IPS-15b (cell line): ENCODE results near the gene TIGD7.
A peak's percentile ranks its signal among the peaks of the same experiment; 100 is the strongest.

ENCODE experiments used
- H3K27me3 ChIP-seq: one replicate; pipeline ENCODE4 v1.6.1; 2013; ENCODE audit warnings: low read length; ENCODE audit not compliant: control insufficient read depth, insufficient read depth
- H3K36me3 ChIP-seq: one replicate; pipeline ENCODE4 v1.6.1; 2013; ENCODE audit warnings: low read length; ENCODE audit not compliant: control insufficient read depth, insufficient read depth
- H3K4me1 ChIP-seq: one replicate; pipeline ENCODE4 v1.6.1; 2013; ENCODE audit warnings: mild to moderate bottlenecking, low read length; ENCODE audit not compliant: control insufficient read depth, insufficient read depth
- H3K4me3 ChIP-seq: one replicate; pipeline ENCODE4 v1.5.1; 2013; ENCODE audit warnings: low read depth, low read length
- H3K9ac ChIP-seq: one replicate; pipeline ENCODE4 v1.6.1; 2013; ENCODE audit warnings: low read depth, mild to moderate bottlenecking, low read length
- H3K9me3 ChIP-seq: one replicate; pipeline ENCODE4 v1.6.1; 2013; ENCODE audit warnings: mild to moderate bottlenecking, low read length; ENCODE audit not compliant: control insufficient read depth, insufficient read depth

Gene TIGD7

GRCh38 chr16:3306078-3306477 lies 848 bp upstream of the TIGD7 start:
- H3K4me1 ChIP-seq: peaks cover 3% of the 10 kb centered on the region
- peaks cover 7% of the 10 kb centered on the region for H3K27me3 ChIP-seq
- peak overlapping the region; percentile 88 for H3K4me3 ChIP-seq
- H3K36me3 ChIP-seq: peaks cover 4% of the 10 kb centered on the region
- peaks cover 2% of the 10 kb centered on the region for H3K9me3 ChIP-seq
- H3K9ac ChIP-seq: peak overlapping the region; percentile 94

- H3K27me3 ChIP-seq: peaks cover 7% of the 10 kb centered on the region
- H3K9me3 ChIP-seq: peaks cover 2% of the 10 kb centered on the region
- H3K4me3 ChIP-seq: peak overlapping the region; percentile 88
- peaks cover 2% of the 10 kb centered on the region for H3K36me3 ChIP-seq
- peak overlapping the region; percentile 61 for H3K9ac ChIP-seq
- peaks cover 3% of the 10 kb centered on the region for H3K4me1 ChIP-seq
Measured at GRCh38 chr16:3304370-3304769, 860 bp downstream of the TIGD7 start.

- Histone ChIP-seq H3K36me3 (peaks cover 13% of the 10 kb centered on the region), H3K27me3 (no peaks in the 10 kb centered on the region), H3K4me1 (no peaks in the 10 kb centered on the region), H3K9me3 (peaks cover 6% of the 10 kb centered on the region), H3K4me3 (no peak overlapping the region), H3K9ac (no peak overlapping the region)
Measured at GRCh38 chr16:3295783-3296182, 9.4 kb downstream of the TIGD7 start.

- Histone ChIP-seq H3K27me3 (no peaks in the 10 kb centered on the region), H3K9me3 (peaks cover 11% of the 10 kb centered on the region), H3K9ac (no peak overlapping the region), H3K4me3 (no peak overlapping the region), H3K4me1 (no peaks in the 10 kb centered on the region), H3K36me3 (peaks cover 19% of the 10 kb centered on the region)
Measured at GRCh38 chr16:3295209-3295608, 10.0 kb downstream of the TIGD7 start.

- no peak overlapping the region for H3K9ac ChIP-seq
- no peak overlapping the region for H3K4me3 ChIP-seq
Measured at GRCh38 chr16:3292604-3293003, 12.6 kb downstream of the TIGD7 start.

GRCh38 chr16:3289998-3290673 lies 15.1 kb downstream of the TIGD7 start:
- H3K9ac ChIP-seq: no peak overlapping the region
- peaks cover 58% of the 10 kb centered on the region for H3K36me3 ChIP-seq
- H3K27me3 ChIP-seq: no peaks in the 10 kb centered on the region
- H3K9me3 ChIP-seq: peaks cover 39% of the 10 kb centered on the region
- no peaks in the 10 kb centered on the region for H3K4me1 ChIP-seq
- no peak overlapping the region for H3K4me3 ChIP-seq

More at GRCh38 chr16:3292604-3293003, 12.6 kb downstream of the TIGD7 start:
- peaks cover 40% of the 10 kb centered on the region for H3K36me3 ChIP-seq
- no peaks in the 10 kb centered on the region for H3K4me1 ChIP-seq
- peaks cover 33% of the 10 kb centered on the region for H3K9me3 ChIP-seq
- H3K27me3 ChIP-seq: no peaks in the 10 kb centered on the region

GRCh38 chr16:3285131-3285530 lies 20.1 kb downstream of the TIGD7 start:
- no peak overlapping the region for H3K9ac ChIP-seq

GRCh38 chr16:3283543-3284447 lies 21.4 kb downstream of the TIGD7 start:
- H3K9ac ChIP-seq: peak overlapping the region; percentile 95
- H3K36me3 ChIP-seq: peaks cover 25% of the 10 kb centered on the region
- peak overlapping the region; percentile 86 for H3K4me3 ChIP-seq
- H3K4me1 ChIP-seq: peaks cover 3% of the 10 kb centered on the region
- peaks cover 13% of the 10 kb centered on the region for H3K9me3 ChIP-seq
- H3K27me3 ChIP-seq: no peaks in the 10 kb centered on the region

More at GRCh38 chr16:3285131-3285530, 20.1 kb downstream of the TIGD7 start:
- H3K27me3 ChIP-seq: no peaks in the 10 kb centered on the region
- H3K4me1 ChIP-seq: peaks cover 3% of the 10 kb centered on the region
- H3K9me3 ChIP-seq: peaks cover 27% of the 10 kb centered on the region
- peak overlapping the region; percentile 86 for H3K4me3 ChIP-seq
- peaks cover 38% of the 10 kb centered on the region for H3K36me3 ChIP-seq

GRCh38 chr16:3282730-3283542 lies 22.3 kb downstream of the TIGD7 start, which contains the start of gene ZNF263:
Gene ZNF263 (plus strand): TSS chr16:3283491. CDS start chr16:3283819, 328 bp downstream.
- peaks cover 6% of the 10 kb centered on the region for H3K9me3 ChIP-seq
- peak within 1 kb of the TSS; percentile 86 for H3K4me3 ChIP-seq
- peak within 1 kb of the TSS; percentile 95 for H3K9ac ChIP-seq
- no peaks in the 10 kb centered on the region for H3K27me3 ChIP-seq
- peaks cover 18% of the 10 kb centered on the region for H3K36me3 ChIP-seq
- H3K4me1 ChIP-seq: peaks cover 3% of the 10 kb centered on the region

- peak overlapping the region; percentile 94 for H3K9ac ChIP-seq
- H3K4me1 ChIP-seq: peaks cover 3% of the 10 kb centered on the region
- peak overlapping the region; percentile 86 for H3K4me3 ChIP-seq
- no peaks in the 10 kb centered on the region for H3K27me3 ChIP-seq
- peaks cover 15% of the 10 kb centered on the region for H3K36me3 ChIP-seq
- H3K9me3 ChIP-seq: peaks cover 6% of the 10 kb centered on the region
Measured at GRCh38 chr16:3282103-3282729, 23.0 kb downstream of the TIGD7 start.
